NCI-H526 (cell line): ENCODE measurements around the gene PLA2G3.
"Not testable (repeated sequence)": the region's sequence is repeated elsewhere in the genome, so short reads cannot be mapped to it uniquely, and the experiment has no call there.

Experiments
- DNase-seq, 2 experiments: peaks; one replicate each; lab custom pipeline; 2025; lab: John Stamatoyannopoulos, UW

The PLA2G3 gene, protein sequence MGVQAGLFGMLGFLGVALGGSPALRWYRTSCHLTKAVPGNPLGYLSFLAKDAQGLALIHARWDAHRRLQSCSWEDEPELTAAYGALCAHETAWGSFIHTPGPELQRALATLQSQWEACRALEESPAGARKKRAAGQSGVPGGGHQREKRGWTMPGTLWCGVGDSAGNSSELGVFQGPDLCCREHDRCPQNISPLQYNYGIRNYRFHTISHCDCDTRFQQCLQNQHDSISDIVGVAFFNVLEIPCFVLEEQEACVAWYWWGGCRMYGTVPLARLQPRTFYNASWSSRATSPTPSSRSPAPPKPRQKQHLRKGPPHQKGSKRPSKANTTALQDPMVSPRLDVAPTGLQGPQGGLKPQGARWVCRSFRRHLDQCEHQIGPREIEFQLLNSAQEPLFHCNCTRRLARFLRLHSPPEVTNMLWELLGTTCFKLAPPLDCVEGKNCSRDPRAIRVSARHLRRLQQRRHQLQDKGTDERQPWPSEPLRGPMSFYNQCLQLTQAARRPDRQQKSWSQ

DNA sequence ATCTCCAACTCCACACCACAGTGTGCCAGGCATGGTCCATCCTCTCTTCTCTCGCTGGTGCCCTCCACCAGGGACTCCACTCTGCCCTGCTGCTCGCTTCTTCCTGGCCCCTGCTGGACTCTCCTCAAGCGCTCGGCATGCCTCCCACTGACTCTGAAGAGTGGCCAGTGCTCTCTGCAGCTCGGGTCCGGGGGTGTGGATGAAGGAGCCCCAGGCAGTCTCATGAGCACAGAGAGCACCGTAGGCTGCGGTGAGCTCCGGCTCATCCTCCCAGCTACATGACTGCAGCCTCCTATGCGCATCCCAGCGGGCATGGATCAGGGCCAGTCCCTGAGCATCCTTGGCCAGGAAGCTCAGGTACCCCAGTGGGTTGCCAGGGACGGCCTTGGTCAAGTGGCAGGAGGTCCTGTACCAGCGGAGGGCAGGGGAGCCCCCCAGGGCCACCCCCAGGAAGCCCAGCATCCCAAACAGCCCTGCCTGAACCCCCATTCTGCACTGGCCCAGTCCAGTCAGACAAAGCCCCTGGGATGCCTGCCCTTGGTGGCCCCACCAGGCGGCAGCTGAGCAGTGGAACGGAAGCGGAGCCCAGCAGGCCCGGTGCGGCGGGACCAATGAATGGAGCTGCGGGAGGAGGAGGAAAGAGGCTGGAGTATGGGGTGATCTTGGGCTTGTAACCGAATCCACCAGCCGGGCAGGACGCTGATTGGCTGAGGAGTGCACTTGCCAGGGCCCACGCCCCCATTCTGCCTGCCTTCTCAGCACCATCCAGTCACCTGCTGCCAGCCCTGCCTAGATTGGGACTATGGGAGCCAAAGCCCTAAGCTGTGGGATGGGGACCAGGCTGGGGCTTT lies at the start of gene PLA2G3:
PLA2G3 (minus strand) TSS at position 643 of the 851 bp plus-strand sequence; CDS start at position 489, 154 bp downstream.
- peak; percentile 21 to 56 for DNase-seq

DNA sequence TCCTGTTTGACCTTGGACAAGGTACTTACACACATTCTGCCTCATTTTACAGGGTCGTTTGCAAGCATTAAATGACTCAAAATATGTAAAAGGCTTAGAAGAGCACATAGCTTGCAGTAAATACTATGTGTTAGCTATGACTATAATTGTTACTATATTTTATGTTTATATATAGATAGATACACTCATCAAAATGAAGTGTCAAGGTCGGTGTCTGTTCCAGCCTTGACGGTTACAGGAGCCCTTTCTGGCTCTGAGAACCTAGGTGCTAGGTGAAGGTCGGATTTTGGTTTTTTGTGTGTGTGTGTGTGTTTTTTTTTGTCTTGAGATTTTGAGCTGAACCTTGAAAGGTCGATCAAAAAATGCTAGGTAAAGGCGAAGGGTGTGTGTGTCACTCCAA lies 47.3 kb upstream of the PLA2G3 start:
- DNase-seq = no peak

DNA sequence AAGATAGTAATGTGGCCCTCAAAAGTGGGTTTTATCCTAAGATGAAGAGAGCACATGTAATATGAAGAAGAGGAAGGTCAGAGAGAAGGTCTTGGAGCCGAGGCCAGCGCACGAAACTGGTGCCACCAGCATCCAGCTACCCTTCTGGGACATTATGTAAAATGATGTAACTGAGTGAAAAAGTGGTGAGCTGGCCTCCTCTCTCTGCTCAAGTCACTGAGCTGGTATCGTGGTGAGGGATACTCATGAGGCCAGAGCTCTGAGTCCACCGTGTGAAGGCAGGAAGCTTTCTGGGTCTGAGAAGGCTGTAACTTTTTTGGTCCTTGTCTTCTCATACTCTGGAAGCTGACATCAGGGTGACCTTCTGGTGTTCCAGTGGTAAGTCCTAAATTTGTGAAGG lies 44.7 kb upstream of the PLA2G3 start:
- DNase-seq = no peak

DNA sequence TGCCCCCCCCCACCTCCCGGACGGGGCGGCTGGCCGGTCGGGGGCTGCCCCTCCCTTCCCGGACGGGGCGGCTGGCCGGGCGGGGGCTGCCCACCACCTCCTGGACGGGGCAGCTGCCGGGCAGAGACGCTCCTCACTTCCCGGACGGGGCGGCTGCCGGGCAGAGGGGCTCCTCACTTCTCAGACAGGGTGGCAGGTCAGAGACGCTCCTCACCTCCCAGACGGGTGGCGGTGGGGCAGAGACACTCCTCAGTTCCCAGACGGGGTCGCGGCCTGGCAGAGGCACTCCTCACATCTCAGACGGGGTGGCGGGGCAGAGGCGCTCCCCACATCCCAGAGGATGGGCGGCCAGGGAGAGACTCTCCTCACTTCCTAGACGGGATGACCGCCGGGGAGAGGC lies 43.7 kb upstream of the PLA2G3 start:
- DNase-seq = no peak

DNA sequence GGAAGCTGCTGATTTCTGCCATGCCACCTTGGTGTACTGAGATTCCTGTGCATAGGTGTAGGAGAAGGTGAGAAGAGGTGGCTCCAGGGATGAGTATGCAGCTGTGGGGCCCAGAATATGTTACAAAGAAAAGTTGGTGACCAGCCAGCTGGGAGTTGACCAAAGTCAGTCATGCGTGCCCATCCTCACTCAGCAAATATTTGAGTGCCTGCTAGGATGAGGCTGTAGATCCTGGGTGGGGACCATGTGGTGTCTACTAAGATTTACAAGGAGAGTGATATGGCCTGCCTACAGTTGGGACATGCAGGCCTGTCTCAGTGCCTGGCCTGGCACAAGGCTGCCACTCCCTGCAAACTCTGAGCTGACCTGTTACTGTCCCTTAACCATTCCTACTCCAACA lies 39.0 kb upstream of the PLA2G3 start:
- peak in 1 of 2 experiments; percentile 23 for DNase-seq

DNA sequence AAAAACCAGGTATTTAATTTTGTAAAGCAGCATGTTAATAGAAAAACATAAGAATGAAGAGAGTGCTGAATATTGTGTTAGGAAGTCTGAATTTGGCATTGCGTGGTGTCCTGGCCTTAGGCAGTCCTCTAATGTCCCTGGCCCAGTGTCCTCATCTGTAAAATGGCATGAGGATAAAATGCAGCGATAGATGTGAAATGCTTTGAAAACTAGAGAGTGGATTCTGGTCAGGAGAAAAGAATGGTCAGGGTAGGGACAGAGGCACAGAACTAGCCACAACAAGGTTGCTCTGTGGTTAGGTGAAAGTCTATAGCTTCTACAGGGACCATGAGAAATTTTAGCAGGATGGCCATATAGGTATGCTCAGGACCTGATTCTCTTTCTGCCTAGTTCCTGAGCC lies 38.6 kb upstream of the PLA2G3 start:
- DNase-seq = no peak

DNA sequence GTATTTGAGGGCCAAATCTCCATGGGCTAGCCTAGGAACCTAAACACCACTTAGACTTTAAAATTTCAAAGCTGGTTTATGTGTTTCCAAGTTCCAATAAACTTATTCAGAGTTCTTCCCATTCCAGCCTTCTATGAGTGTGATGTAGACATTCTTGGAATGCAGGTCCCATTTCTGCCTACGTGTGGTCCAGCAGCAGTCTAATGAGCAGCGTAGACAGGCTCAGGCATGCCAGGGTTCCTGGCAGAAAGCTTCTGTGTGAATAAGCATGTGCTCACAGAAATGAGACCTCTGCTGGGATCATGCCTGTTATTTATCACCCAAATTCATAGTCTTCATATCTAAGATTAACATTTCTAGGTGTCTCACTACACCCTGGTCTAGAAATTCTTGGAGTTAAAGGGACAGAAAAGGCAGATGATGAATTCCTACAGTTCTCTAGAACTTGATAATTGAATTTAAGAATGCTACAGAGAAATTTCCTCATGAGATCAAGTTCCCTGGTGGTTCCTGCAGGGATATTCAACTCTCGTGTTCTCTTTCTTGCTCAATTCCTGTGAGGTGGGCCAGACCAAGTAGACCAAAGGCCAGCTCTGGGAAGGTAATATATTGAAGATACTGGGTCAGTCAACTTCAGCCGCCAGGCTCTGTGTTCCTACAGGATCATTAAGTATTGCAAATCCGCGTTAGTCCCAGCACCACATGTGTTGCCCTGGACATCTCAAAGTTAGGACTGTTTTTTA lies 37.3 kb upstream of the PLA2G3 start:
- DNase-seq = peak in 1 of 2 experiments; percentile 6

DNA sequence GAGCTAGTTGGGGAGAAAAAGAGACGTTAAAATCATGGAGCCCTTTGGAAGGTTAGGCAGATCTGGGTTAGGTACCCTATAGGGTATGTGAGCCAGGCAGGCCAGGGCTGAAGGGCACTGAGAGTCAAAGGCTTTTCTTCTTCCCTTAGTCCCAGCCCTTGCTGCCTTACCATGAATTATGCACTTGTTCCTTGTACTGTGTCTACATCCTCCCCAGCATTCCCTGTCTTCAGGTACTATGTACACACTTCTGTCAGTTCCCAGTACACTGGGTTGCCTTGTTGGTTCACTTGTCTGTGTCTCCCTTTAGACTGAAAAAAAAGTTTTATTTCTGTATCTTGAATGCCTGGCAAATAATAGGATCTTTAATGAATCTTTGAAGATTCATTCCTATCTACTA lies 36.6 kb upstream of the PLA2G3 start:
- DNase-seq = no peak

DNA sequence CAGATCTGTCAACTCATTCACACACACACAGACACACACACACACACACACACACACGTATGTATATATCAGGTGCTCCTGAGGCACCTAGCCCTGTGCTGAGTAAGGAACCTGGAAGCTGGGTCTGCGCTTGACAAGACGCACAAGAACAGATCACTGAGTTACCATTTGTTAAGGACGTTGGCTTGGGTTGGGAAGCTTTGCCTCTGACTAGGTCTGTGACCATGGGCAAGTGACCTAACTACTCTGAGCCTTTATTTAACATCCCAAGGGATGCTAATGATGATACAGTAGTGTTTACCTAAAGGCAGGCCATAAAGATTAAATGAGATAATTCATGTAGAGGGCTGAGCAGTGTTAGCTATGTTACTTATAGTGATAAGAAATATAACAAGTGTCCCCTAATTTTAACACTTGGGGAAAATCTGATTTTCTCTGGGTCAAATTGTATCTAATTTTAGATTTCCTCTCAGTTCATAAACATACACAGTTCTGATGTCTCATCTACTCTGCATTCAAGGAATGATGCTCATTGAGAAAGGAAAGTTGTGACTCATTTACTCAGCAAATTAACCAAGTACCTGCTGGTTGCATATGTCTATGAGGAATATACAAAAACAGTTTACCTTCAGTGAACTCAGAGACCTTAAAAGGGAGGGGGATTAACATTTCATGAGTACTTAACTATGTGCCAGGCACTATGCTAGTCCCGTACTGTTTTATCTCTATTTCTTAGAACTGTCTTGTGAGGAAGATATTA lies 33.3 kb upstream of the PLA2G3 start:
- DNase-seq = no peak

DNA sequence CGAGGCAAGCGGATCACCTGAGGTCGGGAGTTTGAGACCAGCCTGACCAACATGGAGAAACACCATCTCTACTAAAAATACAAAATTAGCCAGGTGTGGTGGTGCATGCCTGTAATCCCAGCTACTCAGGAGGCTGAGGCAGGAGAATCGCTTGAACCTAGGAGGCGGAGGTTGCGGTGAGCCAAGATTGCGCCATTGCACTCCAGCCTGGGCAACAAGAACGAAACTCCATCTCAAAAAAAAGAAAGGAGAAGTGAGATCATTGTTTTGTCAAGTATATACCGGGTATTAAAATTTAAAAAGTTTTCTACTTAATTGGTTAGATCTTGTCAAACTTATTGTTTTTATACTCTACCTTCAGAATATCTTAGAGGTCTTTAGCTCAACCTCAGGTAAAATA lies 31.4 kb upstream of the PLA2G3 start:
- not testable (repeated sequence) for DNase-seq

DNA sequence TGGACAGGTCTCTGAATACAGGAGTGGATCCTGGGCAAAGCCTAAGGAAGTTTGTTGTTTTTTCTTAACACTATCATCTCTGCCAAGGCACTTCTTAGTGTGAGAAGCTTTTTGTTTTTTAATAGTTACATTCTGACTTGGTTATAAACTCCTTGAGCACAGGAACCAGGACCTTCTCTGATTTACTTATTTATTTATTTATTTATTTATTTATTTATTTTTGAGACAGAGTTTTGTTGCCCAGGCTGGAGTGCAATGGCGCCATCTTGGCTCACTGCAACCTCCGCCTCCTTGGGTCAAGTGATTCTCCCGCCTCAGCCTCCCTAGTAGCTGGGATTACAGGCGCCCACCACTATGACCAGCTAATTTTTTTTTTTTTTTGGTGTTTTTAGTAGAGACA lies 30.7 kb upstream of the PLA2G3 start:
- no peak for DNase-seq

DNA sequence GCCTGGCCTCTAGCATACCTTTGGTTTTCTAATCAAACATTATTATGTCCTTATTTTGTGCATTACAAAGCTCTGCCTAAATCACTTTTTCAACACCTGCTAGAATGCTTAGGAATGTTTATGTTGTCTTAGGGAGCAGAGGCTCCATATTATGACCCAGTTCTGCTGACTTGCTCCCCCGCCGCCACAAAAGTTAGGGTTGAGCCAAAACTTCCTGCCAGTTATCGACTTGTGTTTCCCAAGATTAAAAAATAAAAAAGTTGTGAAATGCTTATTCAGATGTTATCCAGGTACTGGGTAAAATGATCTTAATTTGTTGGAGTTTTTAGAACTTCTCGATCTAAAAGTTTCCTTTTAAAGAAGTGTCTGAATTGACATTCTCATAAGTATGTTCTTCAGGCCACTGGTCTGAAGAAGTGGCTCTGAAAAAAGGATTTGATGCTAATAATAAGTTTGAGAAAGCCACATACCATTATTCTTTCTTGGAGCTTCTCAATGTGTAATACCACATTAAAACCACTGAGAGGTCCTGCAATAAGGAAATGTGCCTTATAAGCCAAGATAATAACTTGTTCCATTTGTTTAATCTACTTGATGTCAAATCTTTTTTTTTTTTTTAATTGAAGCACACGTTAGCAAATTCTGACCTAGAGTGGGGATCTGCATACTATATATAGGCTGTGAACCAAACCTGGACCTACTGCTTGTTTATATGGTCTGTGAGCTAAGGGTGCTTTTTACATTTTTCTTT lies 21.9 kb upstream of the PLA2G3 start:
- no peak for DNase-seq

DNA sequence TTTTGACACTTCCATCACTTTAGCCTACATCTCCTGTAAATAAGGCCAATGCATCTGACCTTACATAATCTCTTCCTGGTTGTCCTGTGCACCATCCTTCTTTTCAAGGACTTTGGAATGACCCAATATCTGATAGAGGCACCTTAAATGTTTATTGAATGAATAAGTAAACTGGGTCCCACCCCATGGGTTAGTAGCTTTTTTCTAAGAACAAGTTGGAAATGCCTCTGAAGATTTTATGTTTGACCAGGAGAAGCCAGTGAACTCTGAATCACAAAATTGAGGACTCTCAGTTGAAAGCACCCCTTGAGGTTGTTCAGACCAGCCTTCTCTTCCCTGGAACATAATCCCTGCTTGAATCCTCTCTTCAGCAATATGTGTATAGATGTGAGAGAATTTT lies 21.1 kb upstream of the PLA2G3 start:
- DNase-seq = no peak

DNA sequence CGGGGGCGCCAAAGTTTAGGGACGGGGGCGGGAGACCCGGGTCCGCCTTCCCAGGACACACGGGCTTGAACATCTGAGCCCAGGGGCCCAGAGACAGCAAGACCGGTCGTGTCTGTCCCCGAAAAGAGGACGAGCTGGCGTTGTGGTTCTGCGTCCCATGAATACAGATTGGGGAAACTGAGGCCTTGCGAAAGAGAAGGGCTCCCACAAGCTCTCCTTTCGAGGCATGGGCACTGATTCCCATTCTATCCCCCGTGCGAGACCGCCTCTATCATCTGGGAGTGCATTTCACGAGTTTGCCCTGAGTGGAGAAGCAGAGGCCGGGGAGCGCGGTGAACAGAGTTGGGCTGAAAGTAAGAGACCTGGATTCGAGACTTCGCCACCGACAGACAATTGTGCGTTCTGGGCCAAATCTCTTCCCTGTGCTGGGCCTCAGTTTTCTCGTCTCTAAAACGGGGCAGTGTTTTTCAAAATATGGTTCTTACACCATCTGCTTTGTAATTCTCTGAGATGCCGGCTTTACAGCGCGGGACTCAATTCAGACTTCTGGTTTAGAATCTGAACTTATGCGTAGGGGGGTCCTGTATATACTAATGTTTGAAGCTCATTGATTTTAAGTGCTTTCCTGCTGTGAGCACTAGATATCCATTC lies 20.1 kb upstream of the PLA2G3 start:
- DNase-seq = no peak

DNA sequence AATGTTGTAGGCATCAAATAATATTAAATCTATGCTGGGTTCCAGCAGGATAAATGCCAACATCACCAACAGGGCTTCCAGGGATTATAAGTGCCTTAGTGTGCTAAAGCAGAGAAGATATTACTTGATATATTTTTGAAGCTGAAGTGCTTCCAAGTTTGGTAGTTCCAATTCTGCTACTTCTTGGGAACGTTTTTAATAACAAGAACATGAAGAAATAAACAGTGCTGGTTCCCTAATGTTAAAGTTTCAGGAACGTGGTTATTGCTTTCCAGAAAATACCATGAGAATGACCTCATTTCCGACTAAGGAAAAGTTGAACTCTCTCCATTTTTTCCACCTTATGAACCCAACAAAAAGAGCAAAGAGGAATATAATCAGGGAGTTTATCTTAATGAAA lies 15.1 kb upstream of the PLA2G3 start:
- no peak for DNase-seq

DNA sequence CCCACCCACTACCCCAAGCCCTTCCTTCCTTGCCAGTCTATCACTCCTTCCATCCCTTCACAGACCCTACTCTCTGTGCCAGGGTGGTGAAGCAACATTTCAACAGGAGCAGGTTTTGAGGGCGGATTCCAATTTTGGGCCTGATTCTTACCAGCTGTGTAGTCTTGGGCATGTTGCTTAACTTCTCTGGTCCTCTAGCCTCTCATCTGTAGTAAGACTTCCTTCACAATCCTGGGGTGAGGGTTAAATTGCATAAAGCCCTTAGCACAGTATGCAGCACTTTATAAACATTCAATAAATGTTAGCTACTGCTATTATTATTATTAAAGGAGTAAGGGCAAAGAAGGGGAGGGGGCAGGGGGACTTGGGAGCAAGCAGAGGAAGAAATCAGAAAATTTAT lies 14.7 kb upstream of the PLA2G3 start:
- no peak for DNase-seq

DNA sequence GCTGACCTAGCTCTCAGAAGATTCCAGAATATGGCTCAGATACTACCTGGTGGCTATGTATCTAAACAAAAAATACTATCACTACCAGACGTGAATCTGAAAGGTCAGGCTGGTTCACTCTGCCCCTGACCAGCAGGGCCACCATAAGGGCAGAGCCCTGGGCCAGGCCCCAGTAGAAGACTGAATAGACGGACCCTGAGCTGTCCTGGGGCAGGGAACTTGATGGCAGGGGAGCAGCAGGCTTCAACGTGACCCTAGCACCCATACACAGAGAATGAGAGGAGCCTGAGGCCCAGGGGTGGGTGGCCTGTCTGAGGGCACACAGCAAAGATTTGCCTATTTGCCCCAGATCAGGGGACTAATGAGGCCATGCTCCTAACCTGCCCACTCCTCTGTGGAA lies 13.0 kb upstream of the PLA2G3 start:
- DNase-seq = no peak

DNA sequence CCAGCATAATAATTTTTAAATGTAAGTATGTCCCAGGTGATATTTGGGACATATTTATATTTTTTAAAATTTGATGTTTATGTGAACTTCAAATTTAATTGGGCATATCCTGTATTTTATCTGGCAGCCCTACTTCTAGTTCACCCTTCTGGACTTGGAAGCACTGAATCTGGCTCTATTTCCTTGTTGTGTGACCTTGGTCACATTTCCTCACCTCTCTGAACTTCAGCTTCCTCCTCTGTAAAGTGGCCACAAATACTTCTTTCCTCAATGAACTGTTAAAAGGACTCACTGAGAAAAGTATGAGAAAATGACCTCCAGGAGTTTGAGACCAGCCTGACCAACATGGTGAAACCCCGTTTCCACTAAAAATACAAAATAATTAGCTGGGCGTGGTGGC lies 11.6 kb upstream of the PLA2G3 start:
- DNase-seq = no peak

DNA sequence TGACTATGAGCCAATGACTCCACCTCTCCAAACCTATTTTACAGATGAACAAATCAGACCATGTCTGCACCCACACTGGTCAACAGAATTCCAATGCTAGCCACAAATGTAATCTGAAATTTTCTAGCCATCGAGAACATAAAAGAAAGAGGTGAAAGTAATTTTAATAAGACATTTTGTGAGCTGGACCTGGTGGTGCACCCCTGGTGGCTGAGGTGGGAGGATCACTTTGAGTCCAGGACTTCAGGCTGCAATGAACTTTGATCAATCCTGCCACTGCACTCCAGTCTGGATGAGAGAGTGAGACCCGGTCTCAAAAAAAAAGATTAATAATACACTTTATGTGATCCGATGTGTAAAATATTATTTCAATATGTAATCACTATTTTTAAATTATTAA lies 10.3 kb upstream of the PLA2G3 start:
- no peak for DNase-seq

DNA sequence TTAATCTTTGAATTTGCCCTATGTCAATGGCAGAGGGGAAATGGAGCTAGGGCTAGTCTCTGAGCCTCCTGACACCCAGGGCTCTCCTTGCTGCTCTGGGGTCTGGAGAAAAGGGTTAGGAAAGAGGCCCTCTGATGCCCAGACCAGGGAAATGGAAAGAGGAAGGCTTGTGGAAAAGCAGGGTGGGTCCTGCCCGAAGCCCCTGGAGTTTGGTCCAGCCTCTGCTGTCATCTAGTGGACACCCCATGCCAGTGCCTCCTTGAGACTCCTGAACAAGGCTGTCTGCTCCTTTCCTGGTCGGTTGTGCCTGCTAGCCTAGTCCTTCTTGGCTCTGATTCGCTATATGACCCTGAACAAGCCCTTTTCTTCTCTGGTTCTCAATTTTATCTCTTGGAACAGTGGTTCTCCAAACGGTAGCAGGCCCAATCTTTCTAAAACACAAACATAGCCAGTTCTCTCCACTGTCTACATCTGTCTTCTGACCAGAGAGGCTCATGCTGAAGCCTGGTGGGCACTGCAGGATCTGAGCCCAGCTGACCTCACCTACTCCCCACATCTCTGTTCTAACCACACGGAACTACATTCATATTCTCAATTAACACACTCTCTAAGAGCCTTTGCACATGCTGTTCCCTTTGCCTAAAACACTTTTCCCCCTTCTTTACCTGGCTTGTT lies 8.8 kb upstream of the PLA2G3 start:
- peak; percentile 41 to 80 for DNase-seq
